Measurements from ENCODE around the gene TRAPPC12.

DNA sequence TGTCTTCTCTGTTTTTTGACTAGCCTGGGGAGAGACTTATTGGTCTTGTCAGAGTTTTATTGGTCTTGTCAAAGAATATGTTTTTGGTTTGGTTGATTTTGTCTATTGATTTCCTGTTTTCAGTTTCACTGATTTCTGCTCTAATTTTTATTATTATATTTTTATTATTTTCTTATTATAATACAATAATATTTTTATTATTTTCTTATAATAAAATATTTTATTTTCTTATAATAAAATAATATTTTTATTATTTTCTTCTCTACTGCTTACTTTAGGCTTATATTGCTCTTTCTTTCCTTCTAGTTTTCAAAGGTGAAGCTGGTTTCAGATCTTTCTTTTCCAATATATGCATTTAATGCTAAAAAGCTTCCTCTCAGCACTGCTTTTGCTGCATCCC is 62.0 kb downstream of the TRAPPC12 start:
- TF ChIP-seq, protein P1, sequence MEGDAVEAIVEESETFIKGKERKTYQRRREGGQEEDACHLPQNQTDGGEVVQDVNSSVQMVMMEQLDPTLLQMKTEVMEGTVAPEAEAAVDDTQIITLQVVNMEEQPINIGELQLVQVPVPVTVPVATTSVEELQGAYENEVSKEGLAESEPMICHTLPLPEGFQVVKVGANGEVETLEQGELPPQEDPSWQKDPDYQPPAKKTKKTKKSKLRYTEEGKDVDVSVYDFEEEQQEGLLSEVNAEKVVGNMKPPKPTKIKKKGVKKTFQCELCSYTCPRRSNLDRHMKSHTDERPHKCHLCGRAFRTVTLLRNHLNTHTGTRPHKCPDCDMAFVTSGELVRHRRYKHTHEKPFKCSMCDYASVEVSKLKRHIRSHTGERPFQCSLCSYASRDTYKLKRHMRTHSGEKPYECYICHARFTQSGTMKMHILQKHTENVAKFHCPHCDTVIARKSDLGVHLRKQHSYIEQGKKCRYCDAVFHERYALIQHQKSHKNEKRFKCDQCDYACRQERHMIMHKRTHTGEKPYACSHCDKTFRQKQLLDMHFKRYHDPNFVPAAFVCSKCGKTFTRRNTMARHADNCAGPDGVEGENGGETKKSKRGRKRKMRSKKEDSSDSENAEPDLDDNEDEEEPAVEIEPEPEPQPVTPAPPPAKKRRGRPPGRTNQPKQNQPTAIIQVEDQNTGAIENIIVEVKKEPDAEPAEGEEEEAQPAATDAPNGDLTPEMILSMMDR (IDR thresholded peaks at IDR 0.05) = no peak
- TF ChIP-seq POLR2AphosphoS5 (IDR thresholded peaks at IDR 0.05) (no peak), POLR2A (IDR thresholded peaks at IDR 0.05) (no peak)

Data from gastroesophageal sphincter (tissue), 3 donors.